KBM-7 (cell line): ENCODE measurements around the gene NDUFA8.

Experiments
- DNase-seq: peaks from one replicate; pipeline ENCODE4 v3.0.0-alpha.2; 2015
- in situ Hi-C: fragments of 300-500 bp; cut with MboI; formaldehyde crosslinking; loops from 2 replicates; pipeline ENCODE4 v1.14.3; 2020; ENCODE audit warnings: low sequenced_read_pairs, low pct_unique_long_range_greater_than_20kb, mixed read lengths

The NDUFA8 gene

DNA sequence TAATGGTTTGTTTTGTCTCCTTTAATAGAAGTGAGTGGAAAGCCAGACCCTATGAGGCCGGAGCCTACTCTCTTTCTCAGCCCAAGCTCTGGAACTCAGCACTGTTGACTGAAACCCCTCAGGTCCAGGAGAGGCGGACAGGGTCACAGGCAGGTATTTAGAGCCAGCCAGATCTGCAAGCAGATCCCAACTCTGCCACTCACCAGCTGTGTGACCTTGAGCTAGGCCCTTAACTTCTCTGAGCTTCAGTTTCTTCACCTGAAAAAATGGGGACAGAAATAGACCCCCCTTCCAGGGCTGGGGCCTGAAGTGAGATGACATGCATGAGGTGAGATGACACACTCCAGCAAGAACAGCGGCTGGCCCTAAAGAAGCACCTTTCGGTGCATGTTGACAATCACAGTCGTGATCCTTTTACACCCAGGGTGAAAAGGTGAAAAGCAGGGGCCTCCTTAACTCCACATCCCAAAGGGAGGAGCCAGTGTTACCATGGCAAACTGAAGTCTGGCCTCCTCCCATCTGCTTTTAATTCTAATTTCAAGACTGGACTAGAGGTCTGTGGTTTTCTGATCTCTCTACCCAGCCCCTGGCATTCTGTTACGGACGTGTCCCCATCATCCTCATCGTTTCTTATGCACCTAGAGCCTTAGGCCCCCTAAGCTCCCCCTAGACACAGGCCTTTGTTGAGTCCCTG, 27.3 kb upstream of the NDUFA8 start:
- no peak for DNase-seq
- in situ Hi-C loops, result no loop called here

DNA sequence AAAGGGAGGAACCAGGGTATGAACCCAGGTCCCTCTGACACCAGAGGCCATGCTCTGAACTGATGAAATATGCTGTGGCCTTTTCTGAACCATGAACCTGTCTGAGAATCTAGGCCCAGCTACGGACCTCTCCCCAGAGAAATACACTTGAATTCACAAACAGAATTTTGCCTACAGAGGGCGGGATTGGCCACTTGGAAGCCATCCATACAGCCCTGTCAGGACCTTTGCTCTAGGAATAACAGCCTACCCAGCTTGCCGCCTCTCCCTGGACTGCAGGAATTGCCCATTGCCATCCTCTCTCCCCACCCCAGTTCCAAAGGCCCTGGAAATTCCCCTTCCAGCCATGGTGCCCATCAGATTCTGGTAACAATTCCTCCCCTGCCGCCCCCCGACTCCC, 26.7 kb upstream of the NDUFA8 start:
- in situ Hi-C loops, result no loop called here
- DNase-seq, result no peak

DNA sequence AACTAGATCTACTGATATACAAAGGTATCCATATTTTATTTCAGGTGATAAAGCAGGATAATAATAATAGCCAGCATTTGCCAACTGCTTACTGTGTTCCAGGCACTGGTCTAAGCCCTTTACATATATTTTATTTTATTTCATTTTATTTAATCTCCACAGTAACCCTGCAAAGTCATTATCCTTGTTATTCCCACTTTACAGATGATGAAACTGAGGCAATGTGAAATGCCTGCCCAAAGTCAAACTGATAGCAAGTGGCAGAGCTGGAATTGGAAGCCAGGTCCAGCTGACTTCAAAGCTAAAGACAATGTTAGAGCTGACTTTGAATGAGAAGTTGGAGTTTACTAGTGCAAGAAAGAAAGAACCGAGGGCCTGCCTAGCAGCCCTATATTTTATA, 25.0 kb upstream of the NDUFA8 start:
- in situ Hi-C loops, result no loop called here
- DNase-seq, result no peak

DNA sequence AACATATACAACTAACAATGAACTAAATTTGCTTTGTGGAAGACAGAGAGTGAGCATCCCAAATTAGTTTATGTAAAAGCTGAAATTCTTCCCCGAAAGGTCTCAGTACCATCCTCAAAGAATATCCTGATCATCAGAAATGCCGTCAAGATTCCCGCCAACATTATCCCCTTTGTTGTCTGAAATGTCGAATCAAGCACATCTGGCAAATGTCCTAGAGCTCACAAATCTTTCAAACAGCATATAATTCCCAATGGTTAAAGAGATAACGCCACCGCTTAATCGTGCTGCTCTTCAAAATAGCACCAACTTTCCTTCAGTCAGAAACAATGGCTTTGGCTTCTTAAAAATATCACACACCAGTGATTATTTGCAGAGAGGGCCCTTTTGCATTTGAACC, 23.9 kb upstream of the NDUFA8 start:
- DNase-seq, result no peak
- in situ Hi-C loops, result no loop called here

DNA sequence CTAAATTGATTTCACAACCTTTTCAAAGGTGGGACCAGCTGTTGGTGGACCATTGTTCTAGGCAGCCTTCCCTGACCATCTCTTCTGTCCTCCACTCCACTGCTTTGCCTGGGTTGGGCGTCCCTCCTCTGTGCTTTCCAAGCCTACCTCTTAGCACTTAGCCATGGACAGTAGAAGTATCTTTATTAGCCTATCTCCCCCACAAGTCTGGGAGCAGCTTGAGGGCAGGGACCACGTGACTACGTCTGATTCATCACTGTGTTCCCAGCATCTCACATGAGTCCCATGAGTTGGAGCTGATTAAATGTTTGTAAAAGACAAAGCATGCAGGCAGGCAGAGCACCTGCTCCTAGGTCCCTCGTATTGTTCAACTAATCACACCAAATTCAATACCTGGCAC, 21.1 kb upstream of the NDUFA8 start:
- DNase-seq, result no peak
- in situ Hi-C loops, result no loop called here

DNA sequence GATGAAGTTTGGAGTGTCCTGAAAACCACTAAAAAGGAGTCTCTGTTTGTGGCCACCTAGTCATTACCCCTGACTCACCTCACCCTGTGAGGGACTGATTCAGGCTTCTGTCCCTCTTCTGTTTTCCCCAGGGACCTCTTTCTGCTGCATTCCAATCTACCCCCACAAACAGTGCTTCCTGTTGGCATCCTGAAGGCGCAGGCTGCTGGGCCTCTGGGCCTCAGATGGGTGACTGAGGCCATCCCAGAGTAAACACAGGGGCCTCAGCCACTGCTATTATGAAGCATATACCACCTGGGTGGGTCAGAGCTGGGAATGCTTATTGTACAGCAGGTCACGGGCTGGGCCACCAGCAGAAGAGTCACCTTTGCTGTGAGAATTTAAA, 20.1 kb upstream of the NDUFA8 start:
- in situ Hi-C loops, result no loop called here
- no peak for DNase-seq

DNA sequence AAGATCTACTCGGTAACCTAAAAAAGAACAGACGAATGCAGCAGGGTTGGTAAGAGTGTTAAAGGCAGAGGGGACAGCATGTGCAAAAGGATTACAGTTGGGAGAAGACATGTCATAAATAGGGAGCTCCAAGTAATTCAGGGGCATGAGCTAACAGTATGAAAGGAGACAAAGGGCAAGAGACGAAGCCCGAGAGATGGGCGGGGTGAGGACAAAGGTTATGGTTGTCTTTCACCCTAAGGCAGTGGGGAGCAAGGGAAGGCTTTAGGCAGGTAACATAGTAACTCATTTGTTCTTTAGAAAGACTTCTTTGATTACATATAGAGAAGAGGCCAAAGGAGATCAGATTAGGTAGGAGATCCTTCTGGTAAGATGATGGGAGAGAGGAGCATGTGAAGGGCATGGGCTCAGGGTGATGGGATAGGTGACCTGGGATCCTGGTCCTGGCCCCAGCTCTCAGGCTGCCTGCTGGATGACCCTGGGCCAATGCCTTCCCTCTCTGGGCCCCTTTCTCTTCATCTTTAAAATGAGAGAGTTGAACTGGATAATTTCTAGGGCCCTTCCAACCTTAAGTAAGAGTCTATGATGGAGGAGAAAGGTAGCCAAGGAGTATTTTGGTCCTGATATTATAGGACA, 19.6 kb upstream of the NDUFA8 start:
- DNase-seq, result no peak
- in situ Hi-C loops, result no loop called here

DNA sequence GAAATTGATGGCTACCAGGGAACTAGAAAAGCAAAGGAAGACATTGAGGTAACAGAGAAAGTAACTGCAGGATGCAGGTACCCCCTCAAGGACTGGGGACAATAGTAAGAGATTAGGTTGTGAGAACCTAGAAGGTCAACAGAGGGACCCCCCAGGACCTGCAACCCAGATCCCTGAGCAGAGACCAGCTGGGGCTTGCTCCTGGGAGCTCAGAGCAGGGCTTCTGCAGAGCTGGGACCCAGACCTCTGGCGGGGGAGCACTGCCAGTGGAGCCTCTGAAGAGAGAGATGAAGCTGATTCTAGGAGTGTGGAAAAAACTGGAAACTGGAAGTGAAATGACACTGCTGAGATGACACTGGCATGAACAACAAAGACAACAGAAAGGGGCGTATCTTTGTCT, 17.3 kb upstream of the NDUFA8 start:
- no peak for DNase-seq
- in situ Hi-C loops, result no loop called here

DNA sequence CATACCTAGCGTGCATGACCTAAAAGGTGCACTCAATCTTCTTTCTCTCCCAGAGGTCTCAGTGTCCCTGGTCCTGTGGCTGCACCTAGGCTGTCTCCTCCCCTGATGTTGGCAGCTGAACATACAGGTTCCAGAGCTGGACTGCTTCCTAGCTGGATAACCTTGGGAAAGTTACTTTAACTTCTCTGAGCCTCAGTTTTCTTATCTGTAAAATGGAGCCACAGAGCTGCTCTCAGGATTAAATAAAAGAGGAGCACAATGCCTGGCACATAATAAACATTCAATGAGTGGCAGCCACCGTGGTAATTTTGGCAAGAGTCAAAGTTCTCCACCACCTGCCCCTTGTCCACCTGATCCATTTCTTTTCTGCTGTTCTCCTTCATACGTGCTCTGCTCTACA, 14.1 kb upstream of the NDUFA8 start:
- in situ Hi-C loops, result loop anchor here (5.0 kb wide), 1 partner anchor 34 kb away; no protein-coding TSS in a partner anchor
- DNase-seq, result no peak

DNA sequence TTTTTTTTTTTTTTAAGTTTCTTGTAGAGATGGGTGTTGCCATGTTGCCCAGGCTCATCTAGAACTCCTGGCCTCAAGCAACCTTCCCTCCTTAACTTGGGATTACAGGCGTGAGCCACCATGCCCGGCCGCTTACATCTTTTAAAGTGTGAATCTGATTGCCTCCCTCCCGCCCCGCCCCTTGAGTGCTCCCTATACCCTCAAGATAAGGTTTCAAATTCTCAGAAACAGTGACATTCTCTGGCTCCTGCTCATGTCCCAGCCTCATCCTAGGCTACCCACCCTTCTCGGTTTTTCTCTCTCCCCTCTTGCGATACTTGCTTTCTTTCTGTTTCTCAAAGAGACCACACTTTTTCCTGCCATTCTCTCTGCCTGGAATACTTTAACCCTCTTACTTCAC, 12.6 kb upstream of the NDUFA8 start:
- no peak for DNase-seq
- in situ Hi-C loops, result loop anchor here (5.0 kb wide), 1 partner anchor 35 kb away; no protein-coding TSS in a partner anchor

DNA sequence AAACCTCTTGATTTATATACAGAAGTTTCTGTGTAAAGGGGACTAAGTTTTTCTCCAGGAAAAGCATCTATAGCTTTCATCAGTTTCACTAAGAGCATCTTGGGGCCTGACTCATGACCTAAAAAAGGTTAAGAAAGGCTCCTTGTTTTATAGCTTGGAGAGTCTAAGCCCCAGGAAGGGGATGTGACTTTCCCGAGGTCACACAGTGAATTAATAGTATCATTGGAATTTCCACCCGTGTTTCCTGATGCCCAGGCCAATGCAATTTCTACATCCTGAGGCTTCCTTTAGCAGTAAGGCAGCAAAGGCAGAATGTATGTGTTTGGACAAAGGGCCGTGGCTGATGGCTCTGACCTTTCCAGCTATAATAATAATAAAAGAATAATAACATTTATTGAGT, 8.8 kb upstream of the NDUFA8 start:
- in situ Hi-C loops, result no loop called here
- no peak for DNase-seq

DNA sequence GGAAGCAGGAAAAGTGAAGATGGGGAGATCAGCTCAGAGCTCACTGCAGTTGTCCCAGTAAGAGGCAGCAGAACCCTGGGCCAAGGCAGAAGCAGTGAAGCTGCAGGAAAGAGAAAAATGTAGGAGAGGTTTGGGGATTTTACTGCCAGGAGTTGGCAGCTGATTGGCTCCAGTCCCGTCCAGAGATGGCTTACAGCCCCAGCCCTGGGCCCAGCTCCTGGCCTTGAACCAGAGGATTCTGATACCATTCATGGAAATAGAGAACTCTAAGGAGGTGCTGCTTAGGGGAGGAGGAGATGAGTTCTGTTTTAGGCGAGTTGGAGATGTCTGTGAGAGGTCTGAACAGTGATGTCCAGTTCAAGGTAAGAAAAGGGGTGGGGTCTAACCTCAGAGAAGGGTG, 4.7 kb upstream of the NDUFA8 start:
- in situ Hi-C loops, result no loop called here
- DNase-seq, result no peak

DNA sequence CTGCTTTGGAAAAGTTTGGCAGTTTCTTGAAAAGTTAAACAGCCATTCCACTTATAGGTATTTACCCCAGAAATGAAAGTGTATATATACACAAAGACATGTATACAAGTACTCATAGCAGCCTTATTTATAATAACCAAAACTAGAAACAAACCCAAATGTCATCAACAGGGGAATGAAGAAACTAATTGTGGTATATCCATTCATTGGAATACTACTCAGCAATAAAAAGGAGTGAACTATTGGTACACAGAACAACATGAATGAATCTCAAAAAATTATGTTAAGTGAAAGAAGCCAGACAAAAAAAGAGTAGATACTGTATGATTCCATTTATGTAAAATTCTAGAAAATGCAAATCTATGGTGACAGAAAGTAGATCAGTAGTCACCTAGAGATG, 2.8 kb upstream of the NDUFA8 start:
- in situ Hi-C loops, result no loop called here
- DNase-seq, result no peak

DNA sequence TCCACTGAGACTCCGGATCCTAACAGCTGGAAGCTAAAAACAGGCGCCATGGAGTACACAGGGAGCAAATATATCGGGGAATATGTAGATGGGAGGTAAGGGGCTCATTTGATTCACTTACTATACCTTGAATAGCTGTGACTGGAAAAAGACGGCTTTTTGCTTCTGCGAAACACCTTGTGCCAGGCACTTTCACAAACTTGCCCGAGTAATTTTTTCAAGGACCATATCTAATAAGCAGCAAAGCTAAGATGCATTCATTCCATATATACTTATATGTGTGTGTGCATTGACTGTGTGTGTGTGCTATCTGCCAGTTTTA, 307 bp upstream of the NDUFA8 start:
- in situ Hi-C loops, result no loop called here
- DNase-seq, result no peak

DNA sequence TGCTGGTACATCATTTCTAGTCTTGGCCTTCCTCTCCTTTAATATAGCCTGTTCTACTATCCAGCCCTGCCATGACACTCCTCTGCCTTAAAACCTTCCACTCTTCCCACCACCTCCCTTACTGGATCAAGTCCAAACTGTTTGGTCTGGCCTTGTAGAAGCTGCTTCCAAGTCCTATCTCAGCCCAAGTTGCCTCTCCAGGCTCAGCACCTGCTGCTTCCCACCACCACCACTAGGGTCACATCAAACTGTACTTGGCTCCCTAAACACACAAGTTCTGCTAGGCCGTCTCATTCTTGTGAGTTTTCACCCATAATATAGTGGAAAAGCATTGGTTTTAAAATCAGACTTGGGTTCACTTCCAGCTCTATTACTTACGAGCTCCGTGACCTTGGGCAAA, 1.4 kb downstream of the NDUFA8 start:
- in situ Hi-C loops, result no loop called here
- DNase-seq, result peak; percentile 84

DNA sequence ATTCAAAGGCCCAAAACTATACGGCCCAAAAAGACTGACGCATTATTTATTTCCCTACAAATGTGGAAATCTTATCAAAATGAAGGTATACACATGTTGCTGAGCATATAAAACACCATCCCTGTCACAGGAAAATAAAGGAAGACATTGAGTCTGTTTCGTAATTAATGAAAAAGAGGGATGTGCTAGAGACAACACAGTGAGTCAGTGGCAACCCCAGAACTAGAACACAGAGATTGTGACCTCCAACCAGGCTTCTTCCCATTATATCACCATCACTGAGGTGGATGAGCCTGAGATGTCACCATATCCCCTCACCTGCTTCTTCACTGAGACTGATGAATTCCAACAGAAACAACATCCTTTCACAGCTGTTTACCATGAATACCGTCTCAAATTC, 3.8 kb downstream of the NDUFA8 start:
- in situ Hi-C loops, result no loop called here
- DNase-seq, result no peak

DNA sequence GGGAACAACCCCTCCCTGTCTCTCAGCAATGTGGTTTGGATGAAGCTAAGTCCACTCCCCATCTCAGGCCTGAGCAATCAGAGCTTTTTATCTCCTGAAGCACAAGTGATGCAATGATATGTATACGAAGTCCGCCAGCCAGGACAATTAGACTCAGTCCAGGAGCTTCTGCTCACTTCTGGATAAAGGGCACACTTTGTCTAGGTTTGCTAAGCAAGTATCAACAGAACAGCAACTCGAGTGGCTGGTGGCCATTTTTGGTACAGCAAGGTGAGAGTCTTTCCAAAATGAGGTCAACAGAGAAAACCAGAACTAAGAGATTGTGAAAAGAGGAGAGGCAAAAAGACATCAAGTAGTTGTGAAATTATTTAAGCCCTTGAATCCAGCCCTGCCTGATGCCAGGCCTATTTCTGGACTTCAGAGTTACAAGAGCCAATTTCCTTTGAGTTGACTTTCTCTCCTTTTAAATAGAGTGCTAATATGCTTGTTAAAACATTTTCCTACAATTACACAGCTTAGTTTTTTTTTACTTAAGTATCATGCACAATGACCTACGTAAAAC, 8.2 kb downstream of the NDUFA8 start:
- in situ Hi-C loops, result no loop called here
- no peak for DNase-seq

DNA sequence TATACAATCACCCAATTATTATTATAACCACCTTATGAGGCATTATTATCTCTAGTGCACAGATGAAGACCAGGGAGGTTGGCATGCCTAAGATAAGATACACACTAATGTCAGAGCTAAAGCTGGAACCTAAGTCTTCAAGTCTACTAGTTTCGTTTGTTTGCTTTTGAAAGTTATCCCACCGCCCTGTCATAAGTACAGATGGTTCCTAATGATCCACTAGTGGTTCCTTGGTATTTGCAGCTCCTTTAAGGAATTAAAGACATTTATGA, 14.1 kb downstream of the NDUFA8 start:
- in situ Hi-C loops, result no loop called here
- no peak for DNase-seq

DNA sequence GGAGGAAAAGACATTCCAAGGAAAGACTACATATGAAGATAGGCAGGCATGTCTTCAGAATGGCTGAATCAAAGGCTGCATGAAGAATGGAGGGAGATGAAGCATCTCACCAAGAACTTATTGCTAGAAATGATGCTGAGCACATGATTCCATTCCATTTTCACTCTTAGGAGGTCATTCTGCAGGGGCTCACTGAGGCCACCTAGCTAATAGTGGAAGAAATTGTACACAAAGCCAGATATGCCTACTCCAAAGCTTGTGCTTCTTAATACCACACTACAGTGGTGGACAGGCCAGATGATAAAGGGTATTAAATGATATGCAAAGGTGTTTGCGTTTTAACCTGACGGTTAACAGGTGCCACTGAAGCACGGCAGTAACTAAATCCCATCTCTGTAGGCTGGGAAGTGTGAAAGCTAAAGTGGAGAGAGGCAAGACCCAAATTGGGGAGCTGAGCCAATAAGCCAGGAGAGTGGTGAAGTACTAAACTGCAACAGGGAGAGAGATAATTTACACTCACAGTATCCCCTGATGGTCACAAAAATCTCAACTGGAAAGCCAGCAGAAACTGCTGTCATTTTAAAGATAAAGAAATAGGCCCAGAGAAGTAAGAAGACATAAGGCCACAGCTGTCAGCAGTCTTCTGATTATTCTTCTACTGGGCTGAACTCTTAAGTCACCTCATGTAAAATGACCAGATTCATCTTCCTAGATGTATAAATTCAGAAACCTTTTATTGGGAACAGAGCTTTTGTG, 14.6 kb downstream of the NDUFA8 start:
- no peak for DNase-seq
- in situ Hi-C loops, result no loop called here

DNA sequence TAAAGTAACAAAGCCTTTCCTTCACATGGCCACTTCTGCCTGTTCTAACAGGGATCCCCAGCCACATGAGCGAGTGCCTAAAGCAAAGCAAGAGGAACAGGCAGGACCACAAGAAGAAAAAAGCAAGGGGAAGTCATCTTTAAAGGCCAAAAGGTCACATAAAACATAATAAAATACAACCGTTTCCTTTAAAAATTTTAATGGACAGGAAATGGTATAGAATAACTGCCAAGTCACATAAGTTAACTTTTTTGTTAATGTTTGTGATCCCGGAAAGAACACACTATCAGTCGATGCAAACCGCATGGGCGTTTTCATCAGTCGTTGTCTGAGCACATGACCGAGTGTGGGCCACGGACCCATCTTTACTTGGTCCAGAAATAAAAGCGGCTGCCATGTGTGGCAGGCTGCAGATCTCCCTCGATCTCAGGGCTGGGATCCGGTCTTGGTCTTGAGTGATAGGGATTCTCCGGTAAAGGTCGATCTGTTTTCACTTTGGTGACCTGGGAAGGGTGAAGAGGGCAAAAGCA, 15.6 kb downstream of the NDUFA8 start:
- in situ Hi-C loops, result no loop called here
- DNase-seq, result no peak
